MM.1S (cell line): ENCODE results near the gene TTYH3.

Source experiments
- DNase-seq: peaks from one replicate; pipeline ENCODE4 v3.0.0-alpha.2; 2015
- H2AFZ ChIP-seq: fragments of 300-600 bp; sonication (generic); 2 replicates; pipeline ENCODE4 v1.6.0; 2016; ENCODE audit warnings: antibody characterized with exemption, low read length
- H3F3A ChIP-seq: fragments of 300-600 bp; sonication (generic); 2 replicates; pipeline ENCODE4 v1.6.1; 2016; ENCODE audit warnings: mild to moderate bottlenecking, antibody characterized with exemption, low read length, moderate library complexity, mixed read lengths; ENCODE audit not compliant: insufficient read depth
- H3K27ac ChIP-seq: fragments of 300-600 bp; sonication (generic); 2 replicates; pipeline ENCODE4 v1.5.1; 2016; ENCODE audit warnings: mild to moderate bottlenecking, low read length
- H3K27me3 ChIP-seq: fragments of 300-600 bp; sonication (generic); replicated peaks from 2 replicates; pipeline ENCODE4 v1.6.0; 2016; ENCODE audit warnings: low read length; ENCODE audit not compliant: insufficient read depth
- H3K36me3 ChIP-seq: fragments of 300-600 bp; sonication (generic); replicated peaks from 2 replicates; pipeline ENCODE4 v1.6.1; 2016; ENCODE audit warnings: mild to moderate bottlenecking, low read length, mixed read lengths; ENCODE audit not compliant: insufficient read depth
- H3K4me1 ChIP-seq: fragments of 300-600 bp; sonication (generic); 2 replicates; pipeline ENCODE4 v1.6.1; 2016; ENCODE audit warnings: low read length, mixed read lengths
- H3K4me2 ChIP-seq: fragments of 300-600 bp; sonication (generic); 2 replicates; pipeline ENCODE4 v1.6.0; 2016; ENCODE audit warnings: low read depth, low read length
- H3K4me3 ChIP-seq: fragments of 300-600 bp; sonication (generic); 2 replicates; pipeline ENCODE4 v1.5.1; 2016; ENCODE audit warnings: low read length, mixed read lengths
- H3K79me2 ChIP-seq: fragments of 300-600 bp; sonication (generic); 2 replicates; pipeline ENCODE4 v1.6.1; 2016; ENCODE audit warnings: mixed run types, low read length, mixed read lengths
- H3K9ac ChIP-seq: fragments of 300-600 bp; sonication (generic); 2 replicates; pipeline ENCODE4 v1.6.1; 2016; ENCODE audit warnings: low read length, mixed read lengths
- H3K9me2 ChIP-seq: fragments of 300-600 bp; sonication (generic); replicated peaks from 2 replicates; pipeline ENCODE4 v1.6.1; 2016; ENCODE audit warnings: mild to moderate bottlenecking, low read length, mixed read lengths; ENCODE audit not compliant: insufficient read depth
- H3K9me3 ChIP-seq: fragments of 300-600 bp; sonication (generic); replicated peaks from 2 replicates; pipeline ENCODE4 v1.6.1; 2016; ENCODE audit warnings: mild to moderate bottlenecking, low read length, mixed read lengths; ENCODE audit not compliant: insufficient read depth
- H4K20me1 ChIP-seq: fragments of 300-600 bp; sonication (generic); 2 replicates; pipeline ENCODE4 v1.6.1; 2016; ENCODE audit warnings: mild to moderate bottlenecking, low read length, moderate library complexity, mixed read lengths; ENCODE audit not compliant: insufficient read depth
- CTCF ChIP-seq: fragments of 300-600 bp; sonication (generic); IDR thresholded peaks from 2 replicates; pipeline ENCODE4 v1.5.1; 2016; ENCODE audit warnings: antibody characterized with exemption, low read length, mixed read lengths
- EZH2 ChIP-seq: fragments of 300-600 bp; sonication (generic); optimal IDR thresholded peaks from 2 replicates; pipeline ENCODE3; 2017; ENCODE audit warnings: low read depth, mild to moderate bottlenecking, antibody characterized with exemption, low read length, mixed read lengths
- EZH2phosphoT487 ChIP-seq: fragments of 300-600 bp; sonication (generic); IDR thresholded peaks from 2 replicates; pipeline ENCODE4 v1.6.1; 2018; ENCODE audit warnings: antibody characterized with exemption, low read length

The TTYH3 gene

GRCh38 chr7:2661096-2661449 is 29.3 kb downstream of the TTYH3 start:
- H3F3A ChIP-seq: no peaks in the 10 kb centered on the region
- no peak overlapping the region for H3K27ac ChIP-seq
- TF ChIP-seq EZH2 (no peak), EZH2phosphoT487 (no peak), CTCF (no peak)
- DNase-seq: no peak
- H3K4me1 ChIP-seq: no peaks in the 10 kb centered on the region
- H2AFZ ChIP-seq: no peak overlapping the region
- peaks cover 71% of the 10 kb centered on the region for H3K27me3 ChIP-seq
- H3K9me3 ChIP-seq: no peaks in the 10 kb centered on the region
- H3K4me2 ChIP-seq: no peak overlapping the region
- H3K9me2 ChIP-seq: no peaks in the 10 kb centered on the region
- H3K79me2 ChIP-seq: no peaks in the 10 kb centered on the region
- H3K36me3 ChIP-seq: no peaks in the 10 kb centered on the region
- H3K4me3 ChIP-seq: no peak overlapping the region
- H4K20me1 ChIP-seq: no peaks in the 10 kb centered on the region
- H3K9ac ChIP-seq: no peak overlapping the region

- no peaks in the 10 kb centered on the region for H3K4me1 ChIP-seq
- H3K79me2 ChIP-seq: no peaks in the 10 kb centered on the region
- H3K9me3 ChIP-seq: no peaks in the 10 kb centered on the region
- H3K4me2 ChIP-seq: no peak overlapping the region
- TF ChIP-seq CTCF: no peak
- no peak overlapping the region for H3K27ac ChIP-seq
- H3K36me3 ChIP-seq: no peaks in the 10 kb centered on the region
- no peak overlapping the region for H3K4me3 ChIP-seq
- peaks cover 68% of the 10 kb centered on the region for H3K27me3 ChIP-seq
- H2AFZ ChIP-seq: no peak overlapping the region
- no peak for DNase-seq
- H3F3A ChIP-seq: no peaks in the 10 kb centered on the region
- H4K20me1 ChIP-seq: no peaks in the 10 kb centered on the region
- H3K9ac ChIP-seq: no peak overlapping the region
- no peaks in the 10 kb centered on the region for H3K9me2 ChIP-seq
Measured at GRCh38 chr7:2661602-2662272, 30.0 kb downstream of the TTYH3 start.

- no peaks in the 10 kb centered on the region for H4K20me1 ChIP-seq
- H3K4me2 ChIP-seq: no peak overlapping the region
- no peaks in the 10 kb centered on the region for H3F3A ChIP-seq
- no peaks in the 10 kb centered on the region for H3K9me3 ChIP-seq
- peaks cover 74% of the 10 kb centered on the region for H3K27me3 ChIP-seq
- no peaks in the 10 kb centered on the region for H3K36me3 ChIP-seq
- H3K27ac ChIP-seq: no peak overlapping the region
- H3K4me3 ChIP-seq: no peak overlapping the region
- DNase-seq: no peak
- H3K4me1 ChIP-seq: no peaks in the 10 kb centered on the region
- no peak for TF ChIP-seq EZH2phosphoT487
- no peak for TF ChIP-seq EZH2
- TF ChIP-seq CTCF: no peak
- no peak overlapping the region for H2AFZ ChIP-seq
- no peak overlapping the region for H3K9ac ChIP-seq
- no peaks in the 10 kb centered on the region for H3K79me2 ChIP-seq
- H3K9me2 ChIP-seq: no peaks in the 10 kb centered on the region
Measured at GRCh38 chr7:2662273-2663120, 30.7 kb downstream of the TTYH3 start.
